Mucosa of stomach (tissue), 1 donor: Measurements from ENCODE around the gene LYRM2.
A peak's percentile ranks its signal among the peaks of the same experiment; 100 is the strongest.

Experiments
- H3K27me3 ChIP-seq: one replicate; pipeline ENCODE4 v1.7.0; 2013; ENCODE audit warnings: mild to moderate bottlenecking, low read length; ENCODE audit not compliant: control insufficient read depth, insufficient read depth
- H3K36me3 ChIP-seq: one replicate; pipeline ENCODE4 v1.7.0; 2013; ENCODE audit warnings: low read length; ENCODE audit not compliant: control insufficient read depth, insufficient read depth
- H3K4me1 ChIP-seq: one replicate; pipeline ENCODE4 v1.7.0; 2013; ENCODE audit warnings: mild to moderate bottlenecking, low read length; ENCODE audit not compliant: control insufficient read depth, insufficient read depth
- H3K4me3 ChIP-seq: one replicate; pipeline ENCODE4 v1.7.0; 2013; ENCODE audit warnings: low read length
- H3K9ac ChIP-seq: one replicate; pipeline ENCODE4 v1.7.0; 2013; ENCODE audit warnings: mild to moderate bottlenecking, low read length, moderate library complexity
- H3K9me3 ChIP-seq: one replicate; pipeline ENCODE4 v1.7.0; 2013; ENCODE audit warnings: mild to moderate bottlenecking, low read length, moderate library complexity; ENCODE audit not compliant: control insufficient read depth
- donor health status: Pancreatic carcinoma.

The LYRM2 gene

DNA sequence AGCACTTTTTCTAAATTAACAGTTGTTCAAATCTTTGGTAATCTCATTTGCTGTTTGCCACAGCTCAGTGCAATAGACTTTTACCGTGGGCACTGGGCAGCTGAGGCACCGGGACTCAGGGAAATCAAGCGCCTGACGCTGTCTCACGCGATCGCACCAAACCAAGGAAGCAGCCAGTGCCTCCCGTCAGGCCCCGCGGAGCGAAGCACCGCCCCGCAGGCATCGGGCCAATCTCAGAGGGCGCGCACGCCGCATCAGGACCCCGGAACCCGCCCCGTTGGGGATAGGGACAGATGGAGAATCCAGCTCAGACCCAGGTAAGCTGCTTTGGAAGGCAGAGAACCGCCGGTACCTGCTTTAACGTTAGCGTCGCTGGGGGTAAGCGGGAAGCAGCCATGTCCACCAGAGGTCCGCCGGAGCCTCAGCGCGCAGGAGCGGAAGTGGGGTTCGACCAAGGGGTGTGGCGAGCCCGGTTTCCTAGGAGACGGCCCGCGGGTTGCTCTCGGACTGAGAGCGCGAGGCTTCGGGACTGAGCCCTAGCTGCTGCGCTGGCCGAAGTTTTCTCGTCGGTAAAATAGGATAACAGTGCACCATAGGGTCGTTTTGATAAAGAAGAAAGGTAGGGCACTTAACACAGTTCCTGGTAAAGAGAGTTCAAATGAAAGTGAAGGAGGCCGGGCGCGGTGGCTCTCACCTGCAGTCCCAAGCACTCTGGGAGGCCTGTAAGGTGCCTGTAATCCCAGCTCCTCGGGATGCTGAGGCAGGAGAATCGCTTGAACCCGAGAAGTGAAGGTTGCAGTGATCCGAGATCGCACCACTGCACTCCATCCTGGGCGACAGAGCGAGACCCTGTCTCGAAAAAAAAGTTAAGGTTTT is at the start of gene LYRM2:
LYRM2 (minus strand) TSS at position 428 of the 876 bp plus-strand sequence; CDS start at position 397, 31 bp downstream.
- Histone ChIP-seq H3K4me3 (peak within 1 kb of the TSS; percentile 70), H3K27me3 (no peaks in the 10 kb centered on the region), H3K4me1 (peaks cover 5% of the 10 kb centered on the region), H3K9me3 (no peaks in the 10 kb centered on the region), H3K9ac (peak within 1 kb of the TSS; percentile 67), H3K36me3 (no peaks in the 10 kb centered on the region)

GRCh38 chr6:89688328-89688727 is 49.8 kb upstream of the LYRM2 start:
- H3K27me3 ChIP-seq, result no peaks in the 10 kb centered on the region
- H3K4me1 ChIP-seq, result no peaks in the 10 kb centered on the region
- H3K4me3 ChIP-seq, result no peak overlapping the region
- no peak overlapping the region for H3K9ac ChIP-seq
- no peaks in the 10 kb centered on the region for H3K36me3 ChIP-seq
- no peaks in the 10 kb centered on the region for H3K9me3 ChIP-seq

GRCh38 chr6:89685311-89685710 is 46.8 kb upstream of the LYRM2 start:
- peaks cover under 1% of the 10 kb centered on the region for H3K36me3 ChIP-seq
- H3K9me3 ChIP-seq, result no peaks in the 10 kb centered on the region
- no peaks in the 10 kb centered on the region for H3K27me3 ChIP-seq
- no peak overlapping the region for H3K4me3 ChIP-seq
- no peaks in the 10 kb centered on the region for H3K4me1 ChIP-seq
- no peak overlapping the region for H3K9ac ChIP-seq

DNA sequence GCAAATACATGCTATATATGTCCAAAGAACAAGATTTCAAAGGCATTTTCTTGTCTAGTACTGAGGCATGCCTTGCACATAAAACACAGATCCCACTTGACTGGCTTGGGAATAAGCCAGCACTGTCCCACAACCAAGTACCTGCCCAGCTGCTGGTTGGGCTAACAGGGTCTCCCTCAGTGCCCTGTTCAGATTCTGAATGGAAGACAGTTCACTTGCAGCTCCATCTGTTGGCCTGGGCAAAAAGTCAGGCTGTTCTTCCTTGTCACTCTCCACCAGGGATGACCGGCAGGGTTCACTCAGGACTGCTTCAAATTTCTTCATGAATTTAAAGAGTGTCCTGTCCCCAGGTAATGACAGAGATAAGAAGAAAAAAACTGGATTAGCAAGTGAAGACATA is 44.4 kb upstream of the LYRM2 start:
- H3K4me3 ChIP-seq, result no peak overlapping the region
- H3K9ac ChIP-seq, result no peak overlapping the region
- H3K9me3 ChIP-seq, result no peaks in the 10 kb centered on the region
- H3K4me1 ChIP-seq, result no peaks in the 10 kb centered on the region
- no peaks in the 10 kb centered on the region for H3K27me3 ChIP-seq
- H3K36me3 ChIP-seq, result peaks cover 10% of the 10 kb centered on the region

DNA sequence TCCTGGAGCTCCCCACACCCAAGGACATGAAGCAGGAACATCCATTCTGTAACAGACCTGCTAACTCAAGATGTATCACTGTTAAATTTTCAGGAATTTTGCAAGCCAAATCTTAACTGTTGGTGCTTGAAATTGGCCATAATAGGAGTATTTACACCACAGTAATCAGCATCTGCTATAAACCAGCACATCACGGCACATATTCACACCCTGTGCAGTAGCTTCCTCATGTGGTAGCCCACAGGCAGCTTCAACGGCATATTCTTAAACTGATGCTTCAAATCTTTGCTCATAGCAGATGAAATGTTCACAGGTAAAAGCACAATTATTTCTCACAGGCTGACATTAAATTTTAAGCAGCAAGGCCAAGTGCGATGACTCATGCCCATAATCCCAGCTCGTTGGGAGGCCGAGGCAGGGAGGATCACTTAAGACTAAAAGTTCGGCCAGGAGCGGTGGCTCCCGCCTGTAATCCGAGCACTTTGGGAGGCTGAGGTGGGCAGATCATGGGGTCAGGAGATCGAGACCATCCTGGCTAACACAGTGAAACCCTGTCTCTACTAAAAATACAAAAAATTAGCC is 43.5 kb upstream of the LYRM2 start:
- Histone ChIP-seq H3K4me3 (no peak overlapping the region), H3K36me3 (peaks cover 10% of the 10 kb centered on the region), H3K4me1 (no peaks in the 10 kb centered on the region), H3K9me3 (no peaks in the 10 kb centered on the region), H3K9ac (no peak overlapping the region), H3K27me3 (no peaks in the 10 kb centered on the region)

DNA sequence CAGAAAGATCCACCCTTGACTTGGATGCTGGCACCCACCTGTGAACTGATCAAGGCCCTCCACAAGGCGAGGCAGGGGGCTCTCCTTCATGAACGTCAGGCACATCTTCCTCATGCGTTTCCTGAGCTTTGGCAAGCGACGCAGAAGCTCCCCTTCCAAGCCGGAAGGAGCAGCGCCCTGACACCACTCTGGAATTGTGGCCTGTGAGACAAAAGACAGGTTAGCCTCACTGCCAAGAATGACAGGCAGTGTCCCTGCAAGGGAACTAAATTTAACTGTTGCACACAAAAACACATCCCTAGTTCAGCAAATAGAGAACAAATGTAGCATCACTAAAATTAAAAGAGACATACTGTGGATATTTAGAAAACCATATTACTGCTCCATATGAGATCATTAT is 42.0 kb upstream of the LYRM2 start:
- Histone ChIP-seq H3K27me3 (no peaks in the 10 kb centered on the region), H3K4me1 (no peaks in the 10 kb centered on the region)

GRCh38 chr6:89680150-89680549 is 41.6 kb upstream of the LYRM2 start:
- Histone ChIP-seq H3K4me1 (no peaks in the 10 kb centered on the region), H3K9ac (no peak overlapping the region), H3K27me3 (no peaks in the 10 kb centered on the region), H3K36me3 (peaks cover 10% of the 10 kb centered on the region), H3K4me3 (no peak overlapping the region), H3K9me3 (no peaks in the 10 kb centered on the region)

More for the DNA sequence above, 42.0 kb upstream of the LYRM2 start:
- Histone ChIP-seq H3K9ac (no peak overlapping the region), H3K4me3 (no peak overlapping the region), H3K9me3 (no peaks in the 10 kb centered on the region), H3K36me3 (peaks cover 10% of the 10 kb centered on the region)

GRCh38 chr6:89679215-89680120 is 40.9 kb upstream of the LYRM2 start:
- Histone ChIP-seq H3K4me3 (no peak overlapping the region), H3K9ac (no peak overlapping the region), H3K27me3 (no peaks in the 10 kb centered on the region), H3K4me1 (no peaks in the 10 kb centered on the region), H3K36me3 (peaks cover 10% of the 10 kb centered on the region), H3K9me3 (no peaks in the 10 kb centered on the region)

DNA sequence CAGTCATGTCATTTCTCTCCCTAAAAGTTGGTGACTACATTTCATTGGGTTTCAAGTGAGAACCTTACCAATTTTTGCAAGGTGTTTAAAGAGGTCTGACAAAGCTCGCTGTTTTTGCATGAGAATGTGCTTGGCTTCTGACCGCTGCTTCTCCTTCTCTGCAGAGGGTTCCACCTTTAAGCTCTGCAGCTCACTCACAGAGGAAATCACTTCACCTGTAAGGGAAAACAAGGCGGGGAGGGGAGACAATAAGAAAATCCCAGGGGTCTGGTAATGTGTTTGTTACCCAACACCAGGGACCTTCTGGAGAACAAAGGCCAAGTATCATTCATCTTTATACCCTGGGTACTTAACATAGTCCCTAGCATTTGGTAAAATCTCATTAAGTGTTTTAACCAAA is 40.0 kb upstream of the LYRM2 start:
- no peaks in the 10 kb centered on the region for H3K4me1 ChIP-seq
- peaks cover 10% of the 10 kb centered on the region for H3K36me3 ChIP-seq
- no peaks in the 10 kb centered on the region for H3K9me3 ChIP-seq
- H3K27me3 ChIP-seq, result no peaks in the 10 kb centered on the region
- H3K4me3 ChIP-seq, result no peak overlapping the region
- H3K9ac ChIP-seq, result no peak overlapping the region

- H3K9me3 ChIP-seq, result no peaks in the 10 kb centered on the region
Measured at GRCh38 chr6:89675949-89676748, 37.6 kb upstream of the LYRM2 start.

DNA sequence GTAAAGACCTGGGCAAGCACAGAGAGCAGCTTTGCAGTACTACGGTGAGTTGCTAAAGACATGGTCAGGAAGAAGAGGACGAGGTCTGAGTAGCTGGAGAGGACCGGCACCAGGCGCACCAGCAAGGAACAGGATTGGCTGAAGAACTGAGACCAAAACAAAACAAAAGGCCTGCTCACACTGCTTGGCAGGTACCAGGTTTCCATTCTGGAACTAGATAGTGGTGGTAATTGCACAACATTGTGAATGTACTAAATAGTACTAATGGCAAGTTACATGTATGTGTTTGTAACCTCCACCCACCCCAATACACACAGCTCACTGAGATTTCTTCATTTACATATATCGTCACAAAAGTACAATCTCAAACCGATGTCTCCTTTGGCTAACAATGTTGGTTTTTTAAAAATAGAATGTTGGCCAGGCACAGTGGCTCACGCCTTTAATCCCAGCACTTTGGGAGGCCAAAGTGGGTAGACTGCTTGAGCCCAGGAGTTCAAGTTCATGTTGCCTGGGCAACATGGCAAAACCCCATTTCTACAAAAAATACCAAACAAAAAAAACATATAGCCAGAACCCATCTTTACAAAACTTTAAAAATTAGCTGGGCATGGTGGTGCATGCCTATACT is 32.5 kb upstream of the LYRM2 start:
- Histone ChIP-seq H3K9ac (no peak overlapping the region), H3K27me3 (no peaks in the 10 kb centered on the region), H3K36me3 (no peaks in the 10 kb centered on the region), H3K4me3 (no peak overlapping the region), H3K9me3 (no peaks in the 10 kb centered on the region), H3K4me1 (no peaks in the 10 kb centered on the region)

More at GRCh38 chr6:89675949-89676748, 37.6 kb upstream of the LYRM2 start:
- Histone ChIP-seq H3K4me3 (no peak overlapping the region), H3K36me3 (peaks cover 10% of the 10 kb centered on the region), H3K9ac (no peak overlapping the region), H3K4me1 (no peaks in the 10 kb centered on the region), H3K27me3 (no peaks in the 10 kb centered on the region)
